HPDE6-E6E7 (cell line): ENCODE measurements around the gene KRT23.

Experiments used
- DNase-seq: peaks from one replicate; pipeline ENCODE4 v3.0.0; 2011; ENCODE audit warnings: missing footprints; ENCODE audit errors: extremely low spot score

KRT23 gene

GRCh38 chr17:40909755-40910154 lies 27.7 kb downstream of the KRT23 start:
- no peak for DNase-seq

- peak; percentile 80 for DNase-seq
Observed at GRCh38 chr17:40909351-40909750, 28.1 kb downstream of the KRT23 start.

GRCh38 chr17:40906613-40907012 lies 30.8 kb downstream of the KRT23 start:
- no peak for DNase-seq

- DNase-seq = no peak
Observed at GRCh38 chr17:40905370-40905769, 32.1 kb downstream of the KRT23 start.

GRCh38 chr17:40903129-40903847 lies 34.2 kb downstream of the KRT23 start:
- peak; percentile 78 for DNase-seq

GRCh38 chr17:40902498-40902897 lies 34.9 kb downstream of the KRT23 start:
- no peak for DNase-seq

- peak; percentile 93 for DNase-seq
Observed at GRCh38 chr17:40901981-40902474, 35.4 kb downstream of the KRT23 start.

GRCh38 chr17:40900809-40901356 lies 36.6 kb downstream of the KRT23 start:
- DNase-seq = no peak

- DNase-seq = no peak
Observed at GRCh38 chr17:40896916-40897455, 40.5 kb downstream of the KRT23 start.

GRCh38 chr17:40895106-40895730 lies 42.2 kb downstream of the KRT23 start:
- no peak for DNase-seq

GRCh38 chr17:40888196-40888720 lies 49.2 kb downstream of the KRT23 start:
- no peak for DNase-seq

- DNase-seq = no peak
Observed at GRCh38 chr17:40886090-40886489, 51.4 kb downstream of the KRT23 start.

GRCh38 chr17:40884708-40885512 lies 52.5 kb downstream of the KRT23 start, which contains the start of gene KRT20:
TSS of gene KRT20 (minus strand) at chr17:40885242. CDS start at chr17:40885185, 57 bp downstream.
- no peak for DNase-seq

- no peak for DNase-seq
Observed at GRCh38 chr17:40883626-40884334, 53.7 kb downstream of the KRT23 start.

- no peak for DNase-seq
Observed at GRCh38 chr17:40883031-40883430, 54.4 kb downstream of the KRT23 start.

GRCh38 chr17:40879026-40879425 lies 58.4 kb downstream of the KRT23 start:
- DNase-seq = no peak

GRCh38 chr17:40878044-40878443 lies 59.4 kb downstream of the KRT23 start:
- DNase-seq = no peak

GRCh38 chr17:40873801-40874200 lies 63.6 kb downstream of the KRT23 start:
- no peak for DNase-seq

- DNase-seq = no peak
Observed at GRCh38 chr17:40873255-40873654, 64.2 kb downstream of the KRT23 start.
